Ovary (tissue), 9 donors: ENCODE measurements around the gene TNFRSF17. TPM values are rescaled to one million over a fixed set of nuclear protein-coding genes. Genes with fewer than 3 reads are reported as not detected.
A peak's percentile ranks its signal among the peaks of the same experiment; 100 is the strongest.

Source experiments
- DNase-seq, 5 donors: peaks; one replicate each; pipeline ENCODE4 v3.0.0-alpha.2; 2019 to 2020
- H3K27ac ChIP-seq, 2 donors: fragments of 200-600 bp; one replicate each; pipeline versions ENCODE4 v1.5.1 to v1.8.0; 2019 to 2022
- H3K27me3 ChIP-seq: fragments of 200-600 bp; one replicate; pipeline ENCODE4 v1.8.0; 2022
- H3K36me3 ChIP-seq: fragments of 200-600 bp; sonication (generic); one replicate; pipeline ENCODE4 v1.5.1; 2019
- H3K4me1 ChIP-seq: one replicate; pipeline ENCODE4 v1.8.1; 2013; ENCODE audit warnings: mild to moderate bottlenecking, moderate library complexity; ENCODE audit not compliant: insufficient read depth
- H3K4me3 ChIP-seq: fragments of 200-600 bp; sonication (generic); one replicate; pipeline ENCODE4 v1.5.1; 2017
- H3K9me3 ChIP-seq, 2 donors: fragments of 200-600 bp in 1 of 2; sonication (generic) in 1 of 2; one replicate each; pipeline versions ENCODE4 v1.5.1 to v1.8.1; 2013 to 2019; ENCODE audit warnings: mild to moderate bottlenecking in 1 of 2, moderate library complexity in 1 of 2
- EP300 ChIP-seq: sonication (generic); formaldehyde crosslinking; IDR thresholded peaks from one replicate; pipeline ENCODE4 v1.6.1; 2017; ENCODE audit warnings: antibody characterized with exemption
- POLR2A ChIP-seq: fragments of 450-650 bp; IDR thresholded peaks from one replicate; pipeline ENCODE4 v1.6.1; 2017; ENCODE audit warnings: antibody characterized with exemption, mild to moderate bottlenecking, moderate library complexity
- WGBS, 3 donors: extraction: QIAGEN DNeasy Blood & Tissue Kit in 1 of 3; methylation state at CpG; one replicate each; pipeline versions ENCODE4 v1.1.5 to v1.1.7; 2013 to 2017; 5-methylcytosine and 5-hydroxymethylcytosine counted together
- intact Hi-C, 4 donors: fragments of 100-400 bp; cut with DNase I; formaldehyde crosslinking; loops; one replicate each; pipeline versions ENCODE4 v1.11.0 to v1.15.1; 2022 to 2023
- polyA plus RNA-seq, 2 donors: library from polyadenylated mRNA; stranded (reverse); fragments of 200-250 nt in 1 of 2; fragments of 350-450 nt in 1 of 2; fragmentation: Illumina TruSeq in 1 of 2; extraction: RNeasy Lipid Tissue Mini Kit (QIAGEN cat#74804) in 1 of 2; gene quantifications; one replicate each; pipeline ENCODE4 v1.2.3, GENCODE V29; 2013 to 2014
- total RNA-seq, 7 donors: library from RNA; depleted of rRNA in 2 of 7; stranded (reverse); fragments of >200 nt in 2 of 7; fragmentation: NEBNext Ultra II Directional in 3 of 7; extraction: Animal tissue kit (Norgen Biotek cat#: 25700) in 3 of 7; gene quantifications; one replicate each; pipeline versions ENCODE4 v1.1.0 to v1.2.4, GENCODE V29; 2016 to 2023
- TF ChIP-seq, protein P1 (sequence below), 3 donors: fragments of 450-650 bp in 2 of 3; fragments of 200-600 bp in 1 of 3; IDR thresholded peaks; one replicate each; pipeline versions ENCODE4 v1.5.1 to v1.8.0; 2016 to 2022; ENCODE audit warnings: antibody characterized with exemption in 3 of 3, mild to moderate bottlenecking in 1 of 3
- donor health status: DM: no; HTN: no; CAD: no; lungs with moderate emphysema.
- donor health status: DM: no; HTN: no; CAD: no.
- donor health status: Bipolar disorder and iron deficiency.
- donor health status: DM: yes; HTN: yes; CAD: no.
- donor health status: DM: no; HTN: no; CAD: no.
- donor health status: DM: yes; HTN: yes; CAD: no.

The TNFRSF17 gene
- total and polyA plus RNA-seq, 9 donors, result 0.19 to 0.60 (median 0.36) TPM; not detected in 5

DNA sequence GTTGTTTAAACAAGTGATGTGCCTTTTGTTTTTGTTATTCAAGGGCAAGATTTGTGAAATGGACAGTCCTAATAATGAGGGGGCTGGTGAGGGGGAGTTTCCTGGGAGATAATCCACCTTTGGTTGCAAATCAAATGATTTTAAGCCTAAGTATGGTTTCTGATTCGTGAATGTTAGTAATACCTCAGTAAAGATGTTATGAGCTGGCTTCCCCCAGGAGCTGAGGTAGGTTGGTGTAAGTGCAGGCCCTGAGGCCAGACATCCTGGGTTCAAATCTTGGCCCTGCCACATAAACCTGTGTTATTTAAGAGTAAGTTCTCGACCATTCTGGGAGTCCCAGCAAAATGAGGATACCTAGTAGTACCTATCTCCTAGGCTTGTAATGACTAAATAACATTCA is 13.1 kb downstream of the TNFRSF17 start:
- TF ChIP-seq EP300, result no peak
- TF ChIP-seq POLR2A, result no peak
- TF ChIP-seq, protein P1, sequence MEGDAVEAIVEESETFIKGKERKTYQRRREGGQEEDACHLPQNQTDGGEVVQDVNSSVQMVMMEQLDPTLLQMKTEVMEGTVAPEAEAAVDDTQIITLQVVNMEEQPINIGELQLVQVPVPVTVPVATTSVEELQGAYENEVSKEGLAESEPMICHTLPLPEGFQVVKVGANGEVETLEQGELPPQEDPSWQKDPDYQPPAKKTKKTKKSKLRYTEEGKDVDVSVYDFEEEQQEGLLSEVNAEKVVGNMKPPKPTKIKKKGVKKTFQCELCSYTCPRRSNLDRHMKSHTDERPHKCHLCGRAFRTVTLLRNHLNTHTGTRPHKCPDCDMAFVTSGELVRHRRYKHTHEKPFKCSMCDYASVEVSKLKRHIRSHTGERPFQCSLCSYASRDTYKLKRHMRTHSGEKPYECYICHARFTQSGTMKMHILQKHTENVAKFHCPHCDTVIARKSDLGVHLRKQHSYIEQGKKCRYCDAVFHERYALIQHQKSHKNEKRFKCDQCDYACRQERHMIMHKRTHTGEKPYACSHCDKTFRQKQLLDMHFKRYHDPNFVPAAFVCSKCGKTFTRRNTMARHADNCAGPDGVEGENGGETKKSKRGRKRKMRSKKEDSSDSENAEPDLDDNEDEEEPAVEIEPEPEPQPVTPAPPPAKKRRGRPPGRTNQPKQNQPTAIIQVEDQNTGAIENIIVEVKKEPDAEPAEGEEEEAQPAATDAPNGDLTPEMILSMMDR (IDR thresholded peaks at IDR 0.05), result no peak
- Histone ChIP-seq H3K27ac (peak overlapping the region; percentile 5 to 32), H3K36me3 (no peaks in the 10 kb centered on the region), H3K4me1 (peaks cover 7% of the 10 kb centered on the region), H3K27me3 (no peaks in the 10 kb centered on the region), H3K4me3 (no peak overlapping the region), H3K9me3 (no peaks in the 10 kb centered on the region)
- intact Hi-C loops, result loop anchor here in 3 of 4 donors (10.0 kb wide), 2 partner anchors 63 to 87 kb away; partner anchors contain the start of gene GSPT1 (in 1 of the 3)
- WGBS, 3 donors, result 21 to 42% (median 22%) methylated on average over 2 of the region's 2 CpGs
- DNase-seq, result no peak

DNA sequence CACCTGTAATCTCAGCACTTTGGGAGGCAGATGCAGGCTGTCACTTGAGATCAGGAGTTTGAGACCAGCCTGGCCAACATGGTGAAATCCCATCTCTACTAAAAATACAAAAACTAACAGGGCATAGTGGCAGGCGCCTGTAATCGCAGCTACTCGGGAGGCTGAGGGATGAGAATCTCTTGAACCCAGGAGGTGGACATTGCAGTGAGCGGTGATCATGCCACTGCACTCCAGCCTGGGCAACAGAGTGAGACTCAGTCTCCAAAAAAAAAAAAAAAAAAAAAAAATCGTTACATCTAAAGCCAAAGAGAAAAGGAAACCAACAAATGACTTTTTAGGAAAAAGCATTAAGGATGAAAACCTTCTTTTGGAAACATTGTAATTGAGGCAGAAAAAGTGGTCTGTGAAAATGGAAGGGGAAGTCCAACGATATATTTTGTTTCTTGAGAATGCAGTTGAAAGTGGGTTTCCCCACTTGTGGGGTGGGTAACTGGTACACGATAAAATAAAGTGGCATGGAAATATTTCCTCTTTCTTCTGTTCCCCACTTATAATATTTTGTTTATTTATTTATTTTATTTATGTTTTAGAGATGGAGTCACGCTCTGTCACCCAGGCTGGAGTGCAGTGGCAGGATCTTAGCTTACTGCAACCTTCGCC is 14.1 kb downstream of the TNFRSF17 start:
- intact Hi-C loops, result loop anchor here in 3 of 4 donors (10.0 kb wide), 2 partner anchors 64 to 86 kb away; partner anchors contain the start of gene GSPT1 (in 1 of the 3)
- no peaks in the 10 kb centered on the region for H3K36me3 ChIP-seq
- peaks cover 7% of the 10 kb centered on the region for H3K4me1 ChIP-seq
- peak overlapping the region in 1 of 2 donors; percentile 32 for H3K27ac ChIP-seq
- 89 to 91% (median 89%) methylated on average over 9 of the region's 9 CpGs for WGBS, 3 donors
- TF ChIP-seq, protein P1 (IDR thresholded peaks at IDR 0.05), result no peak
- TF ChIP-seq EP300 (no peak), POLR2A (no peak)
- no peaks in the 10 kb centered on the region for H3K9me3 ChIP-seq
- no peak for DNase-seq
- no peak overlapping the region for H3K4me3 ChIP-seq
- H3K27me3 ChIP-seq, result no peaks in the 10 kb centered on the region

DNA sequence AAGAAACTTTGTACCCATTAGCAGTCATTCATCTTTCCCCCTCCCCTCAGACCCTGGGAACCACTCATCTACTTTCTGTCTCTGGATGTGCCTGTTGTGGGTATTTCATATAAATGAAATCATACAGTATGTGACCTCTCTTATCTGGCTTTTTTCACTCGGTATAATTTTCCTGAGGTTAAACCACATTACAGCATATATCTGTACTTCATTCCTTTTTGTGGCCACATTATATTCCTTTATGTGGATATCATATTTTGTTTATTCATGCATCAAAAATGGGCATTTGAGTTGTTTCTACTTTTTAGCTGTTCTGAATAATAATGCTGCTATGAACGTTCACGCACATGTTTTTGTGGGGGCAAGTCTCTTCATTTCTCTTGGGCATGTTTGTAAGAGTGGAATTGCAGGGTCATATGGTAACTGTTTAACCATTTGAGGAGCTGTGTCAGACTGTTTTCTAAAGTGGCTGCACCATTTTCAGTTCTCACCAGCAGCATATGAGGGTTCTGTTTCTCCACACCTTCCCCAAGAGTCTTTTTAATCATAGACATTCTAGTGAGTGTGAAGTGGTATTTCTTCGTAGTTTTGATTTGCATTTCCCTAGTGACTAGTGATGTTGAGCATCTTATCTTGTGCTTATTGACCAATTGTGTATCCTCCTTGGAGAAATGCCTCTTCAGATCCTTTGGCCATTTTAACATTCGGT is 15.3 kb downstream of the TNFRSF17 start:
- Histone ChIP-seq H3K9me3 (no peaks in the 10 kb centered on the region), H3K4me1 (peaks cover 7% of the 10 kb centered on the region), H3K36me3 (no peaks in the 10 kb centered on the region), H3K4me3 (no peak overlapping the region), H3K27me3 (no peaks in the 10 kb centered on the region), H3K27ac (no peak overlapping the region)
- TF ChIP-seq POLR2A, result no peak
- TF ChIP-seq, protein P1 (IDR thresholded peaks at IDR 0.05), result no peak
- TF ChIP-seq EP300, result no peak
- intact Hi-C loops, result loop anchor here in 1 of 4 donors (5.0 kb wide), 1 partner anchor 82 kb away; no protein-coding TSS in a partner anchor
- no peak for DNase-seq
- 75 to 83% (median 77%) methylated on average over 5 of the region's 5 CpGs for WGBS, 3 donors

DNA sequence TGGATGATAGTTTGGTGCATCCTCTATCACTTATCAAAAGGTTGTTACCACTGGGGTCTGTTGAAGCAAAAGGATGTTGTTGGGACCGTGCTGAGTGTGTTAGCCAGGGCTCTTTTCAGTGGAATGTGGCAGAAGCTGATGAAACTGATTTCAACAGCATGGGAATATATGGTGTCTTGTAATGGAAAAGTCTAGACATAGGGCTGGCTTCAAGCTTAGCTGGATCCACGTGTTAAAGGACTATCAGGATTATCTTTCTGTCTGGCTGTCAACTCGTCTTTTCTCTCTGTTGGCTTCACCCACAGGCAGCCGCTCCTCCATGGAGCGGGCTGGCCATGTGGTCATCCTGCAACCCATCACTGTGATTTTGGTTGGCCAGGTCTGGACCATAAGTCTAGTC is 20.2 kb downstream of the TNFRSF17 start:
- H3K9me3 ChIP-seq, result no peaks in the 10 kb centered on the region
- no peaks in the 10 kb centered on the region for H3K27me3 ChIP-seq
- no peaks in the 10 kb centered on the region for H3K36me3 ChIP-seq
- H3K27ac ChIP-seq, result no peak overlapping the region
- TF ChIP-seq POLR2A (no peak), EP300 (no peak)
- TF ChIP-seq, protein P1 (IDR thresholded peaks at IDR 0.05), result no peak
- no peaks in the 10 kb centered on the region for H3K4me1 ChIP-seq
- WGBS, 3 donors, result 63 to 66% (median 66%) methylated on average over 5 of the region's 5 CpGs
- H3K4me3 ChIP-seq, result no peak overlapping the region
- intact Hi-C loops, result no loop called here
- DNase-seq, result no peak
